CD14-positive monocyte (primary cell): ENCODE results near the gene GMDS. TPM values are rescaled to one million over a fixed set of nuclear protein-coding genes. Genes with fewer than 3 reads are reported as not detected.

Experiments
- DNase-seq, 3 donors: peaks; one replicate each; pipeline ENCODE4 v3.0.0-alpha.2; 2011 to 2022
- H2AFZ ChIP-seq: 2 replicates; pipeline ENCODE4 v1.6.0; 2012; ENCODE audit warnings: mild to moderate bottlenecking, low read depth, low read length, inconsistent platforms; ENCODE audit not compliant: insufficient read depth, poor library complexity, severe bottlenecking
- H3K27ac ChIP-seq, 2 donors: 1 replicate in 1 of 2; 2 replicates in 1 of 2; pipeline ENCODE4 v1.5.1; 2012 to 2013; ENCODE audit warnings: low read length in 2 of 2, control low read depth in 1 of 2, inconsistent platforms in 1 of 2, low read depth in 1 of 2, mild to moderate bottlenecking in 1 of 2
- H3K27me3 ChIP-seq, 2 donors: one replicate each; pipeline versions ENCODE4 v1.6.0 to v1.6.1; 2011 to 2013; ENCODE audit warnings: low read length in 2 of 2; ENCODE audit not compliant: control insufficient read depth in 2 of 2, insufficient read depth in 2 of 2
- H3K36me3 ChIP-seq, 2 donors: replicated peaks in 1 of 2; 1 replicate in 1 of 2; 2 replicates in 1 of 2; pipeline versions ENCODE4 v1.5.1 to v1.6.1; 2012 to 2013; ENCODE audit warnings: low read length in 2 of 2, control low read depth in 1 of 2, inconsistent platforms in 1 of 2, mild to moderate bottlenecking in 1 of 2; ENCODE audit not compliant: insufficient read depth in 2 of 2, control insufficient read depth in 1 of 2
- H3K4me1 ChIP-seq, 2 donors: 1 replicate in 1 of 2; 2 replicates in 1 of 2; pipeline versions ENCODE4 v1.5.1 to v1.6.1; 2012 to 2013; ENCODE audit warnings: low read length in 2 of 2, control low read depth in 1 of 2, inconsistent platforms in 1 of 2, mild to moderate bottlenecking in 1 of 2, moderate library complexity in 1 of 2; ENCODE audit not compliant: insufficient read depth in 2 of 2, control insufficient read depth in 1 of 2
- H3K4me2 ChIP-seq: replicated peaks from 2 replicates; pipeline ENCODE3; 2012; ENCODE audit warnings: low read length, moderate library complexity, mild to moderate bottlenecking; ENCODE audit not compliant: poor library complexity, severe bottlenecking; ENCODE audit errors: extremely low read depth
- H3K4me3 ChIP-seq, 3 experiments: fragments of 200-600 bp in 1 of 3; sonication (generic) in 1 of 3; replicated peaks in 1 of 3; 1 replicate in 2 of 3; 2 replicates in 1 of 3; pipeline ENCODE4 v1.5.1; 2011 to 2013; ENCODE audit warnings: low read length in 3 of 3, mild to moderate bottlenecking in 3 of 3, control low read depth in 2 of 3, low read depth in 2 of 3, inconsistent platforms in 1 of 3, moderate library complexity in 1 of 3
- H3K79me2 ChIP-seq: 2 replicates; pipeline ENCODE4 v1.6.0; 2012; ENCODE audit warnings: mild to moderate bottlenecking, control low read depth, inconsistent platforms, low read length, moderate library complexity; ENCODE audit not compliant: insufficient read depth
- H3K9ac ChIP-seq: 2 replicates; pipeline ENCODE4 v1.6.0; 2017; ENCODE audit warnings: low read length, mild to moderate bottlenecking; ENCODE audit not compliant: insufficient read depth, poor library complexity, severe bottlenecking
- H3K9me3 ChIP-seq, 2 donors: replicated peaks in 1 of 2; 1 replicate in 1 of 2; 2 replicates in 1 of 2; pipeline versions ENCODE4 v1.5.1 to v1.6.1; 2012 to 2013; ENCODE audit warnings: low read length in 2 of 2, control low read depth in 1 of 2; ENCODE audit not compliant: control insufficient read depth in 1 of 2, insufficient read depth in 1 of 2
- H4K20me1 ChIP-seq: 2 replicates; pipeline ENCODE4 v1.6.0; 2012; ENCODE audit warnings: mild to moderate bottlenecking, low read length, control low read depth, moderate library complexity; ENCODE audit not compliant: insufficient read depth
- H3K27ac Mint-ChIP-seq, 7 donors: one replicate each; pipeline ENCODE4 v1.8.0; 2020; ENCODE audit warnings: mild to moderate bottlenecking in 7 of 7, mixed read lengths in 7 of 7, moderate library complexity in 6 of 7, inconsistent platforms in 2 of 7
- H3K27me3 Mint-ChIP-seq, 3 donors: one replicate each; pipeline ENCODE4 v1.8.0; 2021 to 2022; ENCODE audit warnings: low read depth in 3 of 3, mild to moderate bottlenecking in 3 of 3, mixed read lengths in 3 of 3, moderate library complexity in 3 of 3, inconsistent platforms in 1 of 3
- H3K36me3 Mint-ChIP-seq, 2 donors: one replicate each; pipeline ENCODE4 v1.8.0; 2020; ENCODE audit warnings: mixed read lengths in 2 of 2, inconsistent platforms in 1 of 2, mild to moderate bottlenecking in 1 of 2
- H3K4me1 Mint-ChIP-seq: one replicate; pipeline ENCODE4 v1.8.0; 2020; ENCODE audit warnings: mild to moderate bottlenecking, mixed read lengths
- H3K4me3 Mint-ChIP-seq, 2 donors: one replicate each; pipeline ENCODE4 v1.8.0; 2020; ENCODE audit warnings: mild to moderate bottlenecking in 2 of 2, mixed read lengths in 2 of 2, moderate library complexity in 1 of 2
- H3K9me3 Mint-ChIP-seq, 7 donors: one replicate each; pipeline ENCODE4 v1.8.0; 2020 to 2022; ENCODE audit warnings: mixed read lengths in 7 of 7, mild to moderate bottlenecking in 6 of 7, moderate library complexity in 6 of 7, inconsistent platforms in 2 of 7
- CTCF ChIP-seq: fragments of 200-600 bp; IDR thresholded peaks from one replicate; pipeline ENCODE4 v1.8.0; 2022; ENCODE audit warnings: antibody characterized with exemption, mild to moderate bottlenecking
- WGBS: methylation state at CpG from one replicate; pipeline ENCODE4 v1.1.5; 2013; ENCODE audit warnings: missing lambda C conversion rate; ENCODE audit not compliant: insufficient coverage; 5-methylcytosine and 5-hydroxymethylcytosine counted together
- intact Hi-C, 2 donors: fragments of 100-400 bp; cut with micrococcal nuclease; formaldehyde crosslinking; loops; one replicate each; pipeline versions ENCODE4 v1.15.0 to v1.15.1; 2023
- polyA plus RNA-seq, 3 donors: library from polyadenylated mRNA; depleted of rRNA in 1 of 3; unstranded in 2 of 3; stranded (reverse) in 1 of 3; fragments of 300-500 nt in 2 of 3; fragments of >200 nt in 1 of 3; fragmentation: Illumina TruSeq in 2 of 3; gene quantifications; 1 replicate in 2 of 3; 2 replicates in 1 of 3; pipeline ENCODE4 v1.2.3, GENCODE V29; 2012 to 2021

GMDS gene
- polyA plus RNA-seq, 3 donors: 10.5 to 19.9 (median 17.6) TPM

DNA sequence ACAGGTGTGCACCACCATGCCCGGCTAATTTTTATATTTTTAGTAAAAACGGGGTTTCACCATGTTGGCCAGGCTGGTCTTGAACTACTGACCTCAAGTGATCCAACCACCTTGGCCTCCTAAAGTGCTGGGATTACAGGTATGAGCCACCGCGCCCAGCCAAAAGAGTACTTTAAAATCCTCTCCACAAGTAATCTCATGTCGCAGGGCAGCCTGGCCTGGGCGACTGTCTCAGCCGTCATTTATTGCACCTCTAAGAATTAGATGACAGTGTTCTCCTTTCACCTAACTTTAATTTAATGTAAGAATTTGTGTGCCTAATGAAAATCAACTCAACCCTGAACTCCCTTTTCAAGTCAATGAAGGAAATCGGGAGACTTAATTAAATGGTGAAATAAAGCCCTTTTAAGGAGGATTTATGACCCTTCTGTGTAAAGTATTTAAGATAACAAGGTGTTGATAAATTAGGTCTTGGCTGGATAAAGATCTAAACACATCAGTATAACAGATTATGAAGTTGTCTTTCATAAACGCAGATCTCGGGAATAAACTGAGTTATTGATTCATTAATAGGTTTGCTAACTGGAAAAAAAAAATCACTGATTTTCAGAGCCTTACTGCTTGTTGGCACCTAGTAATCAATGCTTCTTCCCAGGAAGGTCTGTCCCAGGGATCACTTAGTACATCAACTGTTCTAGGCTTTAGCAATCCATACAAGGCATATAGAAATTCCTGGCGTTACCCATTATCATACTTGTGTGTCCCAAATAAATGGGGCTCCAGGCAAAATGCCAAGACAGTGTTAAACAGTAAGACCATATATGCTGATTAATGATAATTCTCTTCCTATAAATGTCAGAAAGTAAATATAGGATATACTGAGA lies 209.3 kb downstream of the GMDS start:
- Histone ChIP-seq H3K9me3 (no peaks in the 10 kb centered on the region), H4K20me1 (no peaks in the 10 kb centered on the region), H3K4me2 (no peak overlapping the region), H3K36me3 (no peaks in the 10 kb centered on the region), H3K4me1 (no peaks in the 10 kb centered on the region), H3K27ac (no peak overlapping the region), H3K4me3 (no peak overlapping the region), H2AFZ (no peak overlapping the region), H3K27me3 (no peaks in the 10 kb centered on the region), H3K9ac (no peak overlapping the region), H3K79me2 (no peaks in the 10 kb centered on the region)
- no peak for TF ChIP-seq CTCF
- Mint-ChIP-seq H3K36me3 (peaks cover 0 to 2% of the 10 kb centered on the region in 2 donors), H3K27me3 (no peaks in the 10 kb centered on the region), H3K9me3 (peaks cover 0 to 2% (median 0%) of the 10 kb centered on the region in 7 donors), H3K27ac (no peak overlapping the region), H3K4me1 (no peaks in the 10 kb centered on the region), H3K4me3 (no peak overlapping the region)
- WGBS: 100% methylated on average over 2 of the region's 11 CpGs
- DNase-seq: no peak
- intact Hi-C loops: no loop called here

GRCh38 chr6:2035046-2035445 lies 210.4 kb downstream of the GMDS start:
- Mint-ChIP-seq H3K36me3 (peaks cover 0 to 2% of the 10 kb centered on the region in 2 donors), H3K27me3 (no peaks in the 10 kb centered on the region), H3K27ac (no peak overlapping the region), H3K4me1 (no peaks in the 10 kb centered on the region), H3K4me3 (no peak overlapping the region), H3K9me3 (peaks cover 0 to 2% (median 0%) of the 10 kb centered on the region in 7 donors)
- Histone ChIP-seq H3K9me3 (no peaks in the 10 kb centered on the region), H3K27ac (no peak overlapping the region), H2AFZ (no peak overlapping the region), H4K20me1 (no peaks in the 10 kb centered on the region), H3K4me2 (no peak overlapping the region), H3K36me3 (no peaks in the 10 kb centered on the region), H3K79me2 (no peaks in the 10 kb centered on the region), H3K9ac (no peak overlapping the region), H3K4me1 (no peaks in the 10 kb centered on the region), H3K27me3 (no peaks in the 10 kb centered on the region), H3K4me3 (no peak overlapping the region)
- no peak for DNase-seq
- intact Hi-C loops: no loop called here
- 86% methylated on average over 1 of the region's 1 CpG for WGBS
- TF ChIP-seq CTCF: no peak
